Endodermal cell (in vitro differentiated cells): ENCODE results near the gene PIWIL4. TPM values are rescaled to one million over a fixed set of nuclear protein-coding genes. Genes with fewer than 3 reads are reported as not detected.
A peak's percentile ranks its signal among the peaks of the same experiment; 100 is the strongest.

ENCODE experiments used
- DNase-seq: peaks from one replicate; pipeline ENCODE4 v3.0.0-alpha.2; 2017
- H3K27ac ChIP-seq: 2 replicates; pipeline ENCODE4 v1.5.1; 2013; ENCODE audit warnings: mild to moderate bottlenecking, low read depth, low read length, moderate library complexity
- H3K27me3 ChIP-seq: 2 replicates; pipeline ENCODE4 v1.6.1; 2013; ENCODE audit warnings: mild to moderate bottlenecking, low read length, moderate library complexity; ENCODE audit not compliant: insufficient read depth, control insufficient read depth, poor library complexity, severe bottlenecking
- H3K36me3 ChIP-seq: 2 replicates; pipeline ENCODE4 v1.7.0; 2013; ENCODE audit warnings: mild to moderate bottlenecking, low read length, moderate library complexity; ENCODE audit not compliant: control insufficient read depth, insufficient read depth
- H3K4me1 ChIP-seq: one replicate; pipeline ENCODE4 v1.7.0; 2013; ENCODE audit warnings: low read length; ENCODE audit not compliant: control insufficient read depth, insufficient read depth
- H3K4me3 ChIP-seq: 2 replicates; pipeline ENCODE4 v1.5.1; 2013; ENCODE audit warnings: mild to moderate bottlenecking, low read length, moderate library complexity
- H3K9ac ChIP-seq: 2 replicates; pipeline ENCODE4 v1.6.1; 2013; ENCODE audit warnings: mild to moderate bottlenecking, low read length, moderate library complexity; ENCODE audit not compliant: poor library complexity, severe bottlenecking; ENCODE audit errors: extremely low read depth
- H3K9me3 ChIP-seq: 2 replicates; pipeline ENCODE4 v1.6.1; 2013; ENCODE audit warnings: mild to moderate bottlenecking, low read length, moderate library complexity; ENCODE audit not compliant: control insufficient read depth
- H3K27ac Mint-ChIP-seq: 2 replicates; pipeline ENCODE4 v1.8.0; 2020; ENCODE audit warnings: mixed read lengths
- H3K27me3 Mint-ChIP-seq: 2 replicates; pipeline ENCODE4 v1.8.0; 2021; ENCODE audit warnings: mild to moderate bottlenecking, mixed read lengths; ENCODE audit not compliant: insufficient read depth
- H3K36me3 Mint-ChIP-seq: 2 replicates; pipeline ENCODE4 v1.8.0; 2020; ENCODE audit warnings: low read depth, mixed read lengths
- H3K4me1 Mint-ChIP-seq: 2 replicates; pipeline ENCODE4 v1.8.0; 2020; ENCODE audit warnings: mixed read lengths
- H3K4me3 Mint-ChIP-seq: 2 replicates; pipeline ENCODE4 v1.8.0; 2020; ENCODE audit warnings: mild to moderate bottlenecking, moderate library complexity, mixed read lengths
- H3K9me3 Mint-ChIP-seq: 2 replicates; pipeline ENCODE4 v1.8.0; 2020; ENCODE audit warnings: mild to moderate bottlenecking, mixed read lengths
- WGBS, 2 experiments: methylation state at CpG; one replicate each; pipeline versions ENCODE4 v1.1.5 to v1.1.7; 2013; ENCODE audit warnings: missing lambda C conversion rate in 2 of 2, mixed read lengths in 1 of 2; ENCODE audit not compliant: insufficient coverage in 1 of 2, insufficient read length in 1 of 2; 5-methylcytosine and 5-hydroxymethylcytosine counted together
- total RNA-seq, 2 donors: library from RNA; stranded (reverse); fragmentation: NEBNext Ultra II Directional in 1 of 2; extraction: Animal tissue kit (Norgen Biotek cat#: 25700) in 1 of 2; gene quantifications; 2 replicates in 1 of 2; 3 replicates in 1 of 2; pipeline ENCODE4 v1.2.1, GENCODE V29; 2021
- TF ChIP-seq, protein P1 (sequence below): fragments of 200-600 bp; sonication (generic); conservative IDR thresholded peaks from 2 replicates; pipeline ENCODE4 v1.5.0; 2021; ENCODE audit warnings: antibody characterized with exemption, mild to moderate bottlenecking

The PIWIL4 gene
- total RNA-seq, 2 donors from 2014 or later, result 0.24 to 0.82 TPM

DNA sequence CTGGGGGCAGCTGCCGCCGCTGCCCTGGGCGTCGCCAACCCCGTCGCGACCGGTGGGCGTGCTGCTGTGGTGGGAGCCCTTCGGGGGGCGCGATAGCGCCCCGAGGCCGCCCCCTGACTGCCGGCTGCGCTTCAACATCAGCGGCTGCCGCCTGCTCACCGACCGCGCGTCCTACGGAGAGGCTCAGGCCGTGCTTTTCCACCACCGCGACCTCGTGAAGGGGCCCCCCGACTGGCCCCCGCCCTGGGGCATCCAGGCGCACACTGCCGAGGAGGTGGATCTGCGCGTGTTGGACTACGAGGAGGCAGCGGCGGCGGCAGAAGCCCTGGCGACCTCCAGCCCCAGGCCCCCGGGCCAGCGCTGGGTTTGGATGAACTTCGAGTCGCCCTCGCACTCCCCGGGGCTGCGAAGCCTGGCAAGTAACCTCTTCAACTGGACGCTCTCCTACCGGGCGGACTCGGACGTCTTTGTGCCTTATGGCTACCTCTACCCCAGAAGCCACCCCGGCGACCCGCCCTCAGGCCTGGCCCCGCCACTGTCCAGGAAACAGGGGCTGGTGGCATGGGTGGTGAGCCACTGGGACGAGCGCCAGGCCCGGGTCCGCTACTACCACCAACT lies 22.4 kb upstream of the PIWIL4 start:
- Histone ChIP-seq H3K27me3 (peaks cover 56% of the 10 kb centered on the region), H3K4me3 (peak overlapping the region; percentile 77), H3K27ac (no peak overlapping the region), H3K9ac (peak overlapping the region; percentile 15), H3K36me3 (no peaks in the 10 kb centered on the region), H3K4me1 (no peaks in the 10 kb centered on the region), H3K9me3 (no peaks in the 10 kb centered on the region)
- Mint-ChIP-seq H3K27me3 (peaks cover 50% of the 10 kb centered on the region), H3K9me3 (no peaks in the 10 kb centered on the region), H3K36me3 (no peaks in the 10 kb centered on the region), H3K27ac (no peak overlapping the region), H3K4me3 (peak overlapping the region; percentile 70), H3K4me1 (peaks cover 12% of the 10 kb centered on the region)
- TF ChIP-seq, protein P1, sequence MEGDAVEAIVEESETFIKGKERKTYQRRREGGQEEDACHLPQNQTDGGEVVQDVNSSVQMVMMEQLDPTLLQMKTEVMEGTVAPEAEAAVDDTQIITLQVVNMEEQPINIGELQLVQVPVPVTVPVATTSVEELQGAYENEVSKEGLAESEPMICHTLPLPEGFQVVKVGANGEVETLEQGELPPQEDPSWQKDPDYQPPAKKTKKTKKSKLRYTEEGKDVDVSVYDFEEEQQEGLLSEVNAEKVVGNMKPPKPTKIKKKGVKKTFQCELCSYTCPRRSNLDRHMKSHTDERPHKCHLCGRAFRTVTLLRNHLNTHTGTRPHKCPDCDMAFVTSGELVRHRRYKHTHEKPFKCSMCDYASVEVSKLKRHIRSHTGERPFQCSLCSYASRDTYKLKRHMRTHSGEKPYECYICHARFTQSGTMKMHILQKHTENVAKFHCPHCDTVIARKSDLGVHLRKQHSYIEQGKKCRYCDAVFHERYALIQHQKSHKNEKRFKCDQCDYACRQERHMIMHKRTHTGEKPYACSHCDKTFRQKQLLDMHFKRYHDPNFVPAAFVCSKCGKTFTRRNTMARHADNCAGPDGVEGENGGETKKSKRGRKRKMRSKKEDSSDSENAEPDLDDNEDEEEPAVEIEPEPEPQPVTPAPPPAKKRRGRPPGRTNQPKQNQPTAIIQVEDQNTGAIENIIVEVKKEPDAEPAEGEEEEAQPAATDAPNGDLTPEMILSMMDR, result peak; percentile 14
- WGBS, 2 experiments, result 12 to 60% methylated on average over 2 to 59 of the region's 59 CpGs
- DNase-seq, result peak; percentile 79

DNA sequence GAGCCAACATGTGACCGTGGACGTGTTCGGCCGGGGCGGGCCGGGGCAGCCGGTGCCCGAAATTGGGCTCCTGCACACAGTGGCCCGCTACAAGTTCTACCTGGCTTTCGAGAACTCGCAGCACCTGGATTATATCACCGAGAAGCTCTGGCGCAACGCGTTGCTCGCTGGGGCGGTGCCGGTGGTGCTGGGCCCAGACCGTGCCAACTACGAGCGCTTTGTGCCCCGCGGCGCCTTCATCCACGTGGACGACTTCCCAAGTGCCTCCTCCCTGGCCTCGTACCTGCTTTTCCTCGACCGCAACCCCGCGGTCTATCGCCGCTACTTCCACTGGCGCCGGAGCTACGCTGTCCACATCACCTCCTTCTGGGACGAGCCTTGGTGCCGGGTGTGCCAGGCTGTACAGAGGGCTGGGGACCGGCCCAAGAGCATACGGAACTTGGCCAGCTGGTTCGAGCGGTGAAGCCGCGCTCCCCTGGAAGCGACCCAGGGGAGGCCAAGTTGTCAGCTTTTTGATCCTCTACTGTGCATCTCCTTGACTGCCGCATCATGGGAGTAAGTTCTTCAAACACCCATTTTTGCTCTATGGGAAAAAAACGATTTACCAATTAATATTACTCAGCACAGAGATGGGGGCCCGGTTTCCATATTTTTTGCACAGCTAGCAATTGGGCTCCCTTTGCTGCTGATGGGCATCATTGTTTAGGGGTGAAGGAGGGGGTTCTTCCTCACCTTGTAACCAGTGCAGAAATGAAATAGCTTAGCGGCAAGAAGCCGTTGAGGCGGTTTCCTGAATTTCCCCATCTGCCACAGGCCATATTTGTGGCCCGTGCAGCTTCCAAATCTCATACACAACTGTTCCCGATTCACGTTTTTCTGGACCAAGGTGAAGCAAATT lies 21.7 kb upstream of the PIWIL4 start:
- H3K4me1 Mint-ChIP-seq, result peaks cover 12% of the 10 kb centered on the region
- TF ChIP-seq, protein P1, result no peak
- H3K27me3 Mint-ChIP-seq, result peaks cover 54% of the 10 kb centered on the region
- Histone ChIP-seq H3K9me3 (no peaks in the 10 kb centered on the region), H3K4me1 (no peaks in the 10 kb centered on the region), H3K27me3 (peaks cover 52% of the 10 kb centered on the region), H3K9ac (no peak overlapping the region), H3K4me3 (peak overlapping the region; percentile 77), H3K27ac (no peak overlapping the region), H3K36me3 (no peaks in the 10 kb centered on the region)
- no peaks in the 10 kb centered on the region for H3K36me3 Mint-ChIP-seq
- no peak overlapping the region for H3K27ac Mint-ChIP-seq
- WGBS, 2 experiments, result 50 to 66% methylated on average over 33 to 54 of the region's 54 CpGs
- peak overlapping the region; percentile 70 for H3K4me3 Mint-ChIP-seq
- peak; percentile 75 for DNase-seq
- no peaks in the 10 kb centered on the region for H3K9me3 Mint-ChIP-seq

DNA sequence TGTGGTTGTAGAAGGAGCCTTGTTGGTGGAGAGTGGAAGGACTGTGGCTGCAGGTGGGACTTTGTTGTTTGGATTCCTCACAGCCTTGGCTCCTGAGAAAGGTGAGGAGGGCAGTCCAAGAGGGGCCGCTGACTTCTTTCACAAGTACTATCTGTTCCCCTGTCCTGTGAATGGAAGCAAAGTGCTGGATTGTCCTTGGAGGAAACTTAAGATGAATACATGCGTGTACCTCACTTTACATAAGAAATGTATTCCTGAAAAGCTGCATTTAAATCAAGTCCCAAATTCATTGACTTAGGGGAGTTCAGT lies 21.1 kb upstream of the PIWIL4 start:
- H3K9me3 ChIP-seq, result no peaks in the 10 kb centered on the region
- no peaks in the 10 kb centered on the region for H3K36me3 ChIP-seq
- Mint-ChIP-seq H3K27ac (no peak overlapping the region), H3K27me3 (peaks cover 60% of the 10 kb centered on the region), H3K4me3 (peak overlapping the region; percentile 70), H3K9me3 (no peaks in the 10 kb centered on the region), H3K4me1 (peaks cover 12% of the 10 kb centered on the region), H3K36me3 (no peaks in the 10 kb centered on the region)
- H3K27me3 ChIP-seq, result peaks cover 46% of the 10 kb centered on the region
- WGBS, 2 experiments, result 50 to 79% methylated on average over 2 of the region's 2 CpGs
- TF ChIP-seq, protein P1, result no peak
- no peak overlapping the region for H3K27ac ChIP-seq
- H3K9ac ChIP-seq, result no peak overlapping the region
- H3K4me1 ChIP-seq, result no peaks in the 10 kb centered on the region
- peak; percentile 54 for DNase-seq
- H3K4me3 ChIP-seq, result peak overlapping the region; percentile 77
